Ramos (cell line): ENCODE measurements around the gene POLR3GL.

Experiments used
- in situ Hi-C: fragments of 300-500 bp; cut with MboI; formaldehyde crosslinking; loops from one replicate; pipeline ENCODE4 v1.14.3; 2022; ENCODE audit warnings: low sequenced_read_pairs; ENCODE audit not compliant: unreplicated experiment

POLR3GL gene

GRCh38 chr1:145967288-145967687, 2.8 kb downstream of the POLR3GL start:
- in situ Hi-C loops = no loop called here

GRCh38 chr1:145972580-145972979, 8.1 kb downstream of the POLR3GL start:
- in situ Hi-C loops = no loop called here

DNA sequence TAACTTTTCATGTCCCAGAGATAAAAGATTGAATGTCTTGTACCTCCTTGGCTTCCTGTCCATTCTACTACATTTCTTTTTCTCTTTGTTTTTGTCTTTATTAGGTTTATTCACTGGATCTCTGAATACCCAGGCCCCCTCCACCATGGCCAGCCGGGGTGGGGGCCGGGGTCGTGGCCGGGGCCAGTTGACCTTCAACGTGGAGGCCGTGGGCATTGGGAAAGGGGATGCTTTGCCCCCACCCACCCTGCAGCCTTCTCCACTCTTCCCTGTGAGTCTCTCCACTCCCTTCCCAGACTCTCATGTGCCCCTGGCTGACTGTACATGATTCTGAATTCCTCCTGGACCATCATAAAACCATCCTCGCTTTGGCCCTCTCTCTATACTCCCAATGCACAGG, 10.2 kb downstream of the POLR3GL start:
- in situ Hi-C loops = loop anchor here (5.0 kb wide), 1 partner anchor 38 kb away; no protein-coding TSS in a partner anchor

- in situ Hi-C loops = loop anchor here (5.0 kb wide), 1 partner anchor 37 kb away; no protein-coding TSS in a partner anchor
Measured at GRCh38 chr1:145975216-145975615, 10.7 kb downstream of the POLR3GL start.

GRCh38 chr1:145977016-145977415, 12.5 kb downstream of the POLR3GL start:
- in situ Hi-C loops = loop anchor here (5.0 kb wide), 1 partner anchor 35 kb away; no protein-coding TSS in a partner anchor

- in situ Hi-C loops = loop anchor here (5.0 kb wide), 1 partner anchor 35 kb away; no protein-coding TSS in a partner anchor
Measured at GRCh38 chr1:145977486-145978470, 13.3 kb downstream of the POLR3GL start.

DNA sequence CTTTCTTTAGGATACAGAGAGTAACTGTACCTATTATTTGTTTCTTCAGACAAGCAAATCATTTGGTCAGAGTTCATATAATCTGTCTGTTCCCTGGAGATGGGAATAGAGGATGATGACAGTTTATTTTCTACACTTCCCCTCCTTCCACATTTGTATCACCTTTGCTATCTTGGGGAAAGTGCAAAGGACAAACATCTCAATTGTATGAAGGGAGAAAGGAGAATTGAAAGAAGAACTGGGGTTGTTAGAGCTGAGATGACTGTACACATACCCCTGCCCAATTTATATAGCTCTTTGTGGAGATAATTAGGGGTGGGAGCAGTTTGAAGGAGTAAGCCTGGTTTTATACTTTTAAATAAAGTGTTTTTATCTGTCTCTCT, 14.0 kb downstream of the POLR3GL start:
- in situ Hi-C loops = loop anchor here (5.0 kb wide), 1 partner anchor 34 kb away; no protein-coding TSS in a partner anchor

- in situ Hi-C loops = loop anchor here (5.0 kb wide), 1 partner anchor 33 kb away; no protein-coding TSS in a partner anchor
Measured at GRCh38 chr1:145978854-145979745, 14.6 kb downstream of the POLR3GL start.

DNA sequence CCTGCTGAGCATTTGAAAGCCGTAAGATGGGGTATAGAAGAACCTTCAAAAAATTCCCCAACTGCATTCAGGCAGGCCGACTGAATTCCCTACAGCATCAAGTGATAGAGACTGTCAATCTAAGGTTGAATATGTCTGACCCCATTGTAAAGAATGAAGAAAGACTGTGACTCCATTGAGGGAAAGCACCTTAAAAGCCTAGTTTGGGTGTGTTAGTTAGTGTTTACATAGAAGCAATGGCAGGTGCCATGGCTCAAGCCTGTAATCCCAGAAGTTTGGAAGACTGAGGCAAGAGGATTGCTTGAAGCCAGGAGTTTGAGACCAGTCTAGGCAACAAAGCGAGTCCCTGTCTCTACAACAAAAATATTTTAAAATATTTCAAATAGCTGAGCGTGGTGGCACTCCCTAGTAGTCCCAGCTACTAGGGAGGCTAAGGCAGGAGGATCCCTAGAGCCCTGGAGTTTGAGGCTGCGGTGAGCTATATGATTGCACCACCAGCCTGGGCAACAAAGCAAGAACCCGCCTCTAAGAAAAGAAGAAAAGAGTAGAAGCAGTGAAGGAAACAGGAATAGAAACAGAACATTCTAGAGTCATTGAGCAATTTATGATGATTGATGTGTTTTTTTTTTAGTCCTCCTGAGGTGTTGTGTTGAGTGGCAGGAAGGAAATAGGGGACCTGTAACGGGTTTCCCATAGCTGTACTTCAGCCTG, 15.4 kb downstream of the POLR3GL start:
- in situ Hi-C loops = loop anchor here (5.0 kb wide), 1 partner anchor 32 kb away; no protein-coding TSS in a partner anchor

DNA sequence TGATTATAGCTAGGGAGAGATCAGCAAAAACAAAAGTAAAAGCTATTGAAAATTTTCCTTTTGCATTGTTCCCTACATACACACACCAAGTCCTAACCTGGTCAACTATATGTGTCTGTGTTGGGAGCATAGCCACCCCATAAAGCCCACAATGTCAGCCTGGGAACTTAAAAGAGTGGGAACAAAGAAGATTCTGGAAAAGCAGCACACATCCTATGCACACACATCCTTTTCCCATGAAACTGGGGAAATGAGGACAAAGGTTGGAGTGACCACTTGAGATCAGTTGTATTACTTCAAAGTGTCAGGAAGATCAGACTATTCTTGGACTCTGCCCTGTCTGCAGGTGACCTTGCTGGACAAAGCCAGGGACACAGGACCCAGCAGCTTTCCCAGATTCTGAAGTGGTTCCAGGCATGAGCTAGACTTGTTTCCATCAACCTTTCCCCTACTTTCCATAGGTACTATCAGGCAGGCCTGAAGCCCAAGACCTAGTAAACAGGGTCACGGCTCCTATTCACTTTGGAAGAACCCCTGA, 16.0 kb downstream of the POLR3GL start:
- in situ Hi-C loops = no loop called here

- in situ Hi-C loops = no loop called here
Measured at GRCh38 chr1:145982010-145982723, 17.7 kb downstream of the POLR3GL start.

GRCh38 chr1:145983206-145983675, 18.8 kb downstream of the POLR3GL start:
- in situ Hi-C loops = no loop called here

DNA sequence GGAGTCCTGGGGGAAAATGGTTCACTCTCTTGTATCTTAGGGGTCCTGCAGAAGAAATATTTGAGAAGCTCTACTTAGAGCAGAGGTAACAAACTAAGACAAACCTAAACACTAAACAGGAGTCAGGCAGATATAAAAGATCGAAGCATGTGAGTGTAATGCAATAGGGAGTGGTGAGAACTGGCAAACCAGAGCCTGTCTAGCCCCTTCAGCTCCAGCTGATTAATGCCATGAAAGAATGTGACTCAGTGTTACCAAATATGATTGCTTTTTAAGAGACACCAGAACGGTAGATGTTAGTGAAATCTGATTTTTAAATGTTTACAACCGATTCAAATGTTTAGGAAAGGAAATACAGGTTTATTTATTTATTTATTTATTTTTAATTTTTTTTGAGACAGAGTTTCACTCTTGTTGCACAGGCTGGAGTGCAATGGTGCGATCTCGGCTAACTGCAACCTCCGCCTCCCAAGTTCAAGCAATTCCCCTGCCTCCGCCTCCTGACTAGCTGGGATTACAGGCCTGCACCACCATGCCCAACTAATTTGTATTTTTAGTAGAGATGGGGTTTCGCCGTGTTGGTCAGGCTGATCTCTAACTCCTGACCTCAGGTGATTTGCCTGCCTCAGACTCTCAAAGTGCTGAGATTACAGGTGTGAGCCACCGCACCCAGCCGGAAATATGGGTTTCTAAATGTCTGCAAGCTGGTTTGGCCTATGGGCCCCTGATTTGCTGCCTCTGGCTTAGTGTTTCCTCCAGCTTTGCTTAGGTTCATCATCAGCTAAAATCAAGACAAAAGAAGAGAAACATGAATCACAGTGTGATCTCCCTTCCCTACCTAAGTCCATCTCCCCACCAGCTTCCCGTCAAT, 19.7 kb downstream of the POLR3GL start:
- in situ Hi-C loops = no loop called here

GRCh38 chr1:145985129-145985501, 20.6 kb downstream of the POLR3GL start:
- in situ Hi-C loops = no loop called here

- in situ Hi-C loops = no loop called here
Measured at GRCh38 chr1:145985502-145986439, 21.3 kb downstream of the POLR3GL start.

DNA sequence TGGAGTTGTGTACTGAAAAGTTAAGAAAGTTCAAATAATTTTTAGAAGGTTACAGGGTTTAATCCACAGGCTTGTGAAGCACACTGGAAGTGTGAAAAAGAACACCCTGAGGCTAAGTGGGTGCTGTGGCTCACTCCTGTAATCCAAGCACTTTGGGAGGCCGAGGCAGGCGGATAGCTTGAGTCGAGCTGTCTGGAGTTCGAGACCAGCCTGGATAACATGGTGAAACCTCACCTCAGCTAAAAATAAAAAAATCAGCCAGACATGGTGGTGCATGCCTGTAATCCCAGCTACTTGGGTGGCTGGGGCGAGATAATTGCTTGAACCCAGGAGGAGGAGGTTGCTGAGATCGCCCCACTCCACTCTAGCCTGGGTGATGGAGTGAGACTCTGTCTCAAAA, 22.1 kb downstream of the POLR3GL start:
- in situ Hi-C loops = no loop called here

DNA sequence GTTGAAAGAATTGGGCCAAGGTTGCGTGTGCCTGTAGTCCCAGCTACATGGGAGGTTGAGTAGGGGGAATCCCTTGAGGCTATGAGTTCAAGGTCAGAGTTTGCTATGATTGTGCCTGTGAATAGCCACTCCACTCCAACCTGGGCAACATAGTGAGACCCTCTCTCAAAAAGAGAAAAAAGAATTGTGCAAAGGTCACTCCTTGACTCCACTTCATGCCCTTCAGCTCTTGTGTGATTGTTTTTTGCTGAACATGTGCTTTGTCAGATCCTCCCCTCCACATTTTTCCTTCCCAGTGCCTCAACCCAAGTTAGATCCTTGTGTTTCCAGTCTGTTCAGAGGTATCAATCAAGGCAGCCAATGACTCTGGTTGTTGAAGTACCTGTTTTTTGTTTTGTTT, 23.4 kb downstream of the POLR3GL start:
- in situ Hi-C loops = no loop called here
